ENCODE results near the gene PGP.
"Not testable (repeated sequence)": the region's sequence is repeated elsewhere in the genome, so short reads cannot be mapped to it uniquely, and the experiment has no call there.

Gene PGP

DNA sequence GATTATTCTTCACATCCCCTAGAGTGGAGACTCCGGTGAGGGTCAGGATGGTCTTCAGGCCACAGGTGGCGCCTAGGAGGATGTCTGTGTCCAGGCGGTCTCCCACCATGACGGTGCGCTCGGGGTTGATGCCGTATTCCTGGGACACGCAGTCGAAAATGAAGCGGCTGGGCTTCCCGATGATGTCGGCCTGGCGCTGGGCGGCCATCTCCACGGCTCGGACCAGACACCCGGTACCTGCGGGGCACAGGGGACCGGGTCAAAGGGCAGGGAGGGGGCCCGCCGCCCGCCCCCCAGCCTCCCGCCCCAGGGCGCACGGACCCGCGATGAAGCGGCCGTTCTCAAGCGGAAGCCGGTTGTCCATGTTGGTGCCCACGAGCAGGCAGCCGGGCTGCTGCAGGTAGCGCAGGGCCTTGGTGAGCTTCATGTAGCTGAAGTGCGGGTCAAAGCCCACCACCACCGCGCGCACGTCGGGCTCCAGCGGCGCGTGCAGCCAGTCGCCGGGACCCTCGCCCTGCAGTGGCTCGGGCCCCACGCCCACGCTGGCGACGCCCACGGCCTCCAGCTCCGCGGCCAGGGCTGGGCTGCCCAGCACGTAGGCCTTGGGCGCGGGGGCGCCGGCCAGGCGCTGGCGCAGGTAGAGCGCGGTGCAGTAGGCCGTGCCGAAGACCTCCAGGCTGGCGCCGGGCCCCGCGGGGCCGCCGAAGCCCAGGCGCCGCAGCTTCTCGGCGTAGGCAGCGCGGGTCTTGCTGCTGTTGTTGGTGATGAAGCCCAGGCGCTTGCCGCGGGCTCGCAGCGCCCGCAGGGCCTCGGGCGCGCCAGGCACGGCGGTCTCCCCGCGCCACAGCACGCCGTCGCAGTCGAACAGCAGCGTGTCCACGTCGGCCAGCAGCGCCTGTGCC lies 572 bp downstream of the PGP start:
- DNase-seq = no peak

DNA sequence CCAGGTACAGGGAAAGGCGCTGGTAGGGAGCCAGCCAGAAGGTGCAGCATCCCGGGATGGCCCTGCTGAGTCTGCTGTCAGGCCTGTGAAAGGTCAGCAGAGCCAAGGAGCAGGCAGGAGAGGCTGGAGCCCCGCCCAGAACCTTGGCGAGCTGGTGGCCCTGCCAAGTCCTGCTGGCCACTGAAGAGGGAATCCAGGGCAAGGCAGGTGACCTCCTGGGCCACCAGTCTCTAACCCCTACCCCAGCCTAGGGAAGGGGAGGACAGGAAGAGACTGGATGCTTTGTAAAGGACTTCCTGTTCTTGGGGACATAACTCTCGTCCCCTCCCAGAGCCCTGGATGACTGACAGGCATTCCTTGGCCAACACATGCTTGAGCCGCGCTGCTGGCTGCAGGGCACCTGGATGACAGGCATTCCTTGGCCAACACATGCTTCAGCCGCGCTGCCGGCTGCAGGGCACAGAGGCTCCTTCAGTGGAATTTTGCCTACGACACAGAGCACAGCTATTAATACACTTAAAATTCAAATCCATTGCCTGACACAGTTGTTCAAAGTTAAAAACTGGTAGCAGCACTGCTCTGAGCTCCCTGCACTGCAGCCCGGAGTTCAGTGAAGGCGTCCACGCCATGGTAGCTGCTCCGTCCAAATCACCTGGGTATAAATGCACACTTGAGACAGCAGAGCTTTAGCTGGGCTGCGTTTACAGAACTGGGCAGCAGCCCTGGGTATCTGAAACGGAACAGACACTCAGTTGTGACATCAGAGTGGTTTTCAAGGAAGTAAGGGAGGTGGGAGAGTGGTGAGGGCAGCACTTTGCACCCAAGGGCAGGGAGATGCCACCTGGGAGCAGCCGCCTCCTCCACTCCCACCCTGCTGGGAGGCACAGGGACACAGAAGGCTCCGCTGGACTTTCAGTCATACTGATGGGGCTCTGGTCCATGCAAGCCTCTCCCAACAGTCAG lies 2.0 kb downstream of the PGP start:
- no peak for DNase-seq

DNA sequence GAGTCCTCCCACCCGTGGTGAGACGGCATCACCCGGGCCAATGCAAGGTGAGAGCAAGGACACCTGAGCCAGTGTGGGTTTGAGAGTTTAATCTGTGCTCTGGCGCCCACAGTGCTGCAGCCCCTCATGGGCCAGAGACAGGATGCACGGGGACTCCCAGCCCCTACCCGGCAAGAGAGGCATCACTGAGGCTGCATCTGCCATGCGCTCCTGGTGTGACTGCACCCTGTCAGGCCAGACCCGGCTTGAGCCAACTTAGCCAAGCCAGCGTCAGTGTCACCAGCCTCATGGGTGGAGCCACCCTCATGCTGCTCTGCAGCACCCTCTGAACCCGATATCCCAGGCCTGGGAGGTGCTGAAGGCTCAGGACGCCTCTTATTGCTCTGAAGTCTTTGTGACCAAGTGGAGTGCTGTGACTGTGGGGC lies 2.7 kb downstream of the PGP start:
- no peak for DNase-seq

DNA sequence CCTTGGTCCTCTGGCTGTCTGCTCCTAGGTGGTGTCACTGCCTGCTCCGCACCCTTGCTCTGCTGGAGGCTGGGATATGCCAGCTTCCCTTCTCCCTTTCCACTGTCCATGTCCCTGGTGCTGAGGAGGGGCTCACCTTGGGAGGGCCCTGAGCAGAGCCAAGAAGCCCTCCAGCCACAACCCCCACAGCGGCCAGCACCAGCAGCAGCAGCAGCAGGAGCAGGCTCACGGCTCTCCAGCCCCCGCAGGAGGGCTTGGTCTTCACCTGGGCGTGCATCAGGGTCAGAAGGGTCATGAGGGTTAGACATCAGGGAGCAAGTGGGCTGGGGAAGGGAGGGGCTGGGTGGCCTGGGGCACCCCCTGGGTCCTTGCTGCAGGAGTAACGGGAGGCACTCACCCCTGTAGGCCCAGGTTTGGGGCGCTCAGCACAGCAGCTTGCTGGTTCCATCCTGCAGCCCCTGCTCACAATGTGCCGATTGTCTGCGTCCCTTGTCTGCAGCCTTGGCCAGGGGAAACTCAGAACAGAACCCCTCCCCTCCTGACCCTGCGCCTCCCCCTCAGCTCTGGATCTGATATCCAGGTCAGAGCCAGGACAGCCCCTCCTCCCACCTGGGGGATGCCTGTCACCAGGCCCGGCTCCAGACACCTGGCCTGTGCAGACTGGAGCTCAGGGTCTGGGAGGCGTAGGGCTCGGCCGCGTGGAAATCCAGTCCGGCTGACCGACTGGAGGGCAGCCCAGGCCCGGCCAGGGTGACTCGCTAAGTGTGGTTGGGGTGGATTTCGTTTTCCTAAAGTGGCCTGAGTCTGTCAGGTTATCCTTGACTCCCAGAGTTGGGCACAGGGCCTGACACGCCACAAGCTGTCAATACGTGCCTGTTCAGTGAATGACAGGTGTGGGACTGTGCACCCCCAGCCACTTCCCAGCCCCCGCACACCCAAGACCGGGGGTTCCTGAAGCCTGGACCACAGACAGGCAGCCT lies 4.0 kb downstream of the PGP start, which contains the start of gene BRICD5:
Gene BRICD5 (minus strand): TSS at position 478 of the 980 bp plus-strand sequence. CDS start 30 bp downstream, at position 448.
- DNase-seq = no peak

GRCh38 chr16:2210009-2210332 lies 4.7 kb downstream of the PGP start:
- no peak for DNase-seq

- DNase-seq = no peak
Measured at GRCh38 chr16:2209258-2210008, 5.2 kb downstream of the PGP start.

DNA sequence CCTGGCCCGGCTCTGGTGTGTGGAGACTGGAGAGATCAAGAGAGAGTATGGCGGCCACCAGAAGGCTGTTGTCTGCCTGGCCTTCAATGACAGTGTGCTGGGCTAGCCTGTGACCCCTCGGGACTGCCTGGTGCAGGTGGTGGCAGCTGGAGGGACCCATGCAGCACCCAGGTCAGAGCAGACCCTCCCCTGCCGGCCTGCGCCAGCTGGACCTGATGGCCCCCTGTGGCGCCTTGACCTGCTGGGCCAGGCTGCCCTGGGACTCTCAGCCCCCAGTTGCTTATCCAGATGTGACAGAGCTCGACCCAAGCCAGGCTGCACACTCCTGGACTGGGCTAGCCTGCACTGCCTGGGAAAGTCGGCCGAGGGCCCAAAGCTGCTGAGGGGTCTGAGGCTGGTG lies 5.9 kb downstream of the PGP start:
- DNase-seq = no peak

DNA sequence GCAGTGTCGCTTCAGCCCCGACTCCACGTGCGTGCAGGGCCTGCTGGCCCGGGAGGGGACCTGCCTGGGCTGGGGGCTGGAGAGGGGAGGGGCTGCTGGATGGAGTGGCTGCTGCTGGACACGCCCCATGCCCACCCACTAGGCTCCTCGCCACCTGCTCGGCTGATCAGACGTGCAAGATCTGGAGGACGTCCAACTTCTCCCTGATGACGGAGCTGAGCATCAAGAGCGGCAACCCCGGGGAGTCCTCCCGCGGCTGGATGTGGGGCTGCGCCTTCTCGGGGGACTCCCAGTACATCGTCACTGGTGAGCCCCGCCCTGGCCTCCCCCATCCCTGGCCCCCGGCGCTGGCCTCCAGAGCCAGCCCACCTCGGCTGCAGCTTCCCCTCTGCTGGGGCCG lies 6.3 kb downstream of the PGP start:
- peak; percentile 73 for DNase-seq

DNA sequence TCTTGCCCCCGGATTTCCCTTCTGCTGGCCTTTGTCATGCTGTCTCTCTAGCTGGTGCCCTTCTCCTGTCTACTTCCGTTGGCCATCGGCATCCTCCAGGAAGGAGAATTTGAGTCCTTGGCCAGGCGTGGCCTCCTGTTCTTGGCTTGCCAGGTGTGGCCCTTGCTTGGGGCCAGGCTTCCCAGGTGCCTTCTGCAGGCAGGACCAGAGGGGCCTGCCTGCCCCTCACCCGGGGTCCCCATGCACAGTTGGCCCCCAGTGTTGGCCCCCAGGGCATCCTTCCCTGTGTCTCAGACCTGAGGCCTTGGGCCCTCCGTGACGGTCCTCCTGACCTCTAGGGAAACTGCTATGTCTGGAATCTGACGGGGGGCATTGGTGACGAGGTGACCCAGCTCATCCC lies 6.8 kb downstream of the PGP start:
- DNase-seq = no peak

GRCh38 chr16:2206780-2207433 lies 7.7 kb downstream of the PGP start:
- DNase-seq = no peak

- no peak for DNase-seq
Measured at GRCh38 chr16:2206420-2206779, 8.2 kb downstream of the PGP start.

- DNase-seq = no peak
Measured at GRCh38 chr16:2205967-2206313, 8.7 kb downstream of the PGP start.

DNA sequence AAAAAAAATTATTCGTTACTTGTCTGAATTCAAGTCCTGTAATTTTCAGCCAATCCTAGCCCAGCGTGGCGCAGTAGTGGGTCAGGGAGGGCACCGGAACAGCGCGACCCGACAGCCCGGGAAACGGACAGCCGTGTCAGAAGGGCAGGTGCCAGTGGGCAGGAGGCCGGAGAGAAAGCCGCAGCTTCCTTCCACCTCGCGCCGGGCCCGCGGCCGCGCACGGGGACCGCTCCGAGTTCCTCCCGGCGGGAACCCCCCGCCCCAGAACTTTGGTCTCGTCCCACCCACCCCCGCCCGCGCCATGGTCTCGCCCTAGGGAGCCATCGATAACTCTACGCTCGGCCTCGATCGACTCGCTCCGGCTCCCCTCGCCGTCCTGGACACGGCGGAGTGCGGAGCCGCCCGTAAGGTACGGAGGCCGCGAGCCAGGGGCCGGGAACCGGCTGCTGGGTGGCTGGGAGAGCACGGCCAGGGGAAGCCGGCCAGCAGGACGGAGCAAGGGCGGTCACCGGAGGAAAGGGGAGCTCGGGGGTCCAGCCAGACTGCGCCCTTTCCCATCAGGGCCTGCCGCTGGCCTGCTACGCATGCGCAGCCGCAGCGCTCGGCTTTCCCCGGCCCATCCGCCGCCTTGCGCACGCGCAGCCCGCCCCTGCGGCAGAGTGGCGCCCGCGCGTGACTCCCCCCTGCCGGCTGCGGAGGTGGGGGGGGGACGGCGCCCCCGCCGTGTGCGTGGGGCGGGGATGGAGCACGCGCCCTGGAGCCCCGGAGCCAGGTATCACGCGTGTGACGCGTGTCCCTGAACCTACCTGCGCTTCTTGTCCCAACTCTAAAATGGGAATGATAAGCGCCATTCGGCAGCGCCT lies 9.3 kb downstream of the PGP start, which contains the start of gene MLST8:
Gene MLST8 (plus strand): TSS at position 351 of the 863 bp plus-strand sequence. CDS start 632 bp downstream, outside the sequence.
- peak; percentile 90 for DNase-seq

- DNase-seq = no peak
Measured at GRCh38 chr16:2204416-2205103, 10.1 kb downstream of the PGP start.

DNA sequence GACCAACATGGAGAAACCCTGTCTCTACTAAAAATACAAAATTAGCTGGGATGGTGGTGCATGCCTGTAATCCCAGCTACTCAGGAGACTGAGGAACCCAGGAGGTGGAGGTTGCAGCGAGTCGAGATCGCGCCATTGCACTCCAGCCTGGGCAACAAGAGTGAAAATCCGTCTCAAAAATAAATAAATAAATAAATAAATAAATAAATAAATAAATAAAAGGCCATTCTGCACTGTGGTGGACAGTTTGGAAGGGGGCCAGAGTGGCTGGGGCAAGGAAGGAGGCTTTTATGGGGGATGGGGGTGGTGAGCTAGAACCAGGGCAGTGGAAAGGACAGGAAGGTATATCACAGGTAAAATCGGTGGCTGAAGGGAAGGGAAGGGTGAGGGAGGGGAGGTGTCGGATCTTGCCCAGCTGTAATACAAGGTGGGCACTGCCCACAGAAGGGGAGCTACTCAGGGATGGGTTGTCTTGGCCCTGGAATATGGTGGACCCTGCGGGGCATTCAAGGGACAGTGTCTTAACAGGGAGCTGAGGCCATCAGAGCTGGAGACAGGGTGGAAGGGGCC lies 11.4 kb downstream of the PGP start:
- not testable (repeated sequence) for DNase-seq

DNA sequence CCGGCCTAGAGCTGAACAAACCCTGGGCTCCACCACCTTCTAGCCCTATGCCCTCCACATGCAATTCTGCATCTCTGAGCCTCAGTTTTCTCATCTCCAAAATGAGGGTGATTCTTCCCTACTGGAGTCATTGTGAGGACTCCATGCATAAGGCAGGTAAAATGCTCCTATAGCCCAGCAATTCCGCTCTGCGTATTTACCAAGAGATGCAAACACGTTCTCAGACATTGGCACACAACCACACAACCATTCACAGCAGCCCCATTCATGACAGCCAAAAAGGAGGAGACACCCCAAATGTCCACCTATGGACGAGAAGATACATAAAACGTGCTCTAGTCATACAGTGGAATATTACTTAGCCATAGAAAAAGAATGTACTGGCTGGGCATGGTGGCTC lies 14.3 kb downstream of the PGP start:
- no peak for DNase-seq

GRCh38 chr16:2199621-2200139 lies 15.0 kb downstream of the PGP start:
- no peak for DNase-seq

- DNase-seq = no peak
Measured at GRCh38 chr16:2199095-2199494, 15.5 kb downstream of the PGP start.

GRCh38 chr16:2198283-2198682 lies 16.4 kb downstream of the PGP start:
- no peak for DNase-seq
